Kidney (tissue), 14 donors: Measurements from ENCODE around the gene DYNC1I1. TPM values are rescaled to one million over a fixed set of nuclear protein-coding genes. Genes with fewer than 3 reads are reported as not detected.
A peak's percentile ranks its signal among the peaks of the same experiment; 100 is the strongest.

ENCODE experiments used
- DNase-seq, 5 donors: peaks; one replicate each; pipeline ENCODE4 v3.0.0-alpha.2; 2013 to 2020
- FAIRE-seq: peaks from 2 replicates; lab custom pipeline; 2012; peaks lifted over from hg19 to GRCh38; lab: Jason Lieb, UNC
- H3K27ac ChIP-seq, 2 donors: one replicate each; pipeline ENCODE4 v1.7.0; 2013; ENCODE audit warnings: low read depth in 2 of 2, low read length in 2 of 2, inconsistent platforms in 1 of 2
- H3K27me3 ChIP-seq: one replicate; pipeline ENCODE4 v1.7.1; 2013; ENCODE audit warnings: low read length, inconsistent platforms; ENCODE audit not compliant: control insufficient read depth, insufficient read depth
- H3K36me3 ChIP-seq, 3 donors: one replicate each; pipeline versions ENCODE4 v1.7.0 to v1.7.1; 2013; ENCODE audit warnings: low read length in 3 of 3, control low read depth in 1 of 3, inconsistent platforms in 1 of 3; ENCODE audit not compliant: insufficient read depth in 3 of 3, control insufficient read depth in 2 of 3
- H3K4me1 ChIP-seq, 3 donors: one replicate each; pipeline versions ENCODE4 v1.7.0 to v1.7.1; 2013; ENCODE audit warnings: low read length in 3 of 3, inconsistent platforms in 1 of 3, low read depth in 1 of 3; ENCODE audit not compliant: control insufficient read depth in 2 of 3, insufficient read depth in 2 of 3
- H3K4me3 ChIP-seq, 3 donors: one replicate each; pipeline versions ENCODE4 v1.7.0 to v1.8.1; 2013; ENCODE audit warnings: low read length in 3 of 3, control low read depth in 1 of 3, inconsistent platforms in 1 of 3
- H3K9ac ChIP-seq, 3 donors: one replicate each; pipeline versions ENCODE4 v1.7.0 to v1.7.1; 2013; ENCODE audit warnings: low read length in 3 of 3, control low read depth in 1 of 3, inconsistent platforms in 1 of 3
- H3K9me3 ChIP-seq, 3 donors: one replicate each; pipeline versions ENCODE4 v1.7.0 to v1.7.1; 2013; ENCODE audit warnings: low read length in 3 of 3, control low read depth in 1 of 3, inconsistent platforms in 1 of 3; ENCODE audit not compliant: control insufficient read depth in 2 of 3, insufficient read depth in 1 of 3
- intact Hi-C: fragments of 100-400 bp; cut with DNase I; formaldehyde crosslinking; loops from one replicate; pipeline ENCODE4 v1.11.1; 2022
- polyA plus RNA-seq: library from polyadenylated mRNA; stranded (reverse); fragments of 350-450 nt; fragmentation: Illumina TruSeq; extraction: RNeasy Lipid Tissue Mini Kit (QIAGEN cat#74804); gene quantifications from one replicate; pipeline ENCODE4 v1.2.3, GENCODE V29; 2014; ENCODE audit warnings: low read depth, low replicate concordance; ENCODE audit not compliant: insufficient read depth
- total RNA-seq: library from RNA; stranded (reverse); fragmentation: NEBNext Ultra II Directional; extraction: Animal tissue kit (Norgen Biotek cat#: 25700); gene quantifications from one replicate; pipeline ENCODE4 v1.2.1, GENCODE V29; 2021
- TF ChIP-seq, protein P1 (sequence below): IDR thresholded peaks from 3 replicates; pipeline ENCODE4 v1.5.1; 2012; ENCODE audit warnings: mild to moderate bottlenecking, moderate library complexity, borderline replicate concordance; ENCODE audit not compliant: insufficient read depth; ENCODE audit errors: extremely low read depth
- donor health status: control.
- donor health status: control.
- donor health status: control.
- donor health status: control.
- donor health status: control.
- donor health status: DM: yes; HTN: yes; CAD: no.
- donor health status: Normal renal cell carcinoma (clear cell type).

The DYNC1I1 gene
- total and polyA plus RNA-seq, 2 donors from 2014 or later = 2.3 to 2.6 TPM

DNA sequence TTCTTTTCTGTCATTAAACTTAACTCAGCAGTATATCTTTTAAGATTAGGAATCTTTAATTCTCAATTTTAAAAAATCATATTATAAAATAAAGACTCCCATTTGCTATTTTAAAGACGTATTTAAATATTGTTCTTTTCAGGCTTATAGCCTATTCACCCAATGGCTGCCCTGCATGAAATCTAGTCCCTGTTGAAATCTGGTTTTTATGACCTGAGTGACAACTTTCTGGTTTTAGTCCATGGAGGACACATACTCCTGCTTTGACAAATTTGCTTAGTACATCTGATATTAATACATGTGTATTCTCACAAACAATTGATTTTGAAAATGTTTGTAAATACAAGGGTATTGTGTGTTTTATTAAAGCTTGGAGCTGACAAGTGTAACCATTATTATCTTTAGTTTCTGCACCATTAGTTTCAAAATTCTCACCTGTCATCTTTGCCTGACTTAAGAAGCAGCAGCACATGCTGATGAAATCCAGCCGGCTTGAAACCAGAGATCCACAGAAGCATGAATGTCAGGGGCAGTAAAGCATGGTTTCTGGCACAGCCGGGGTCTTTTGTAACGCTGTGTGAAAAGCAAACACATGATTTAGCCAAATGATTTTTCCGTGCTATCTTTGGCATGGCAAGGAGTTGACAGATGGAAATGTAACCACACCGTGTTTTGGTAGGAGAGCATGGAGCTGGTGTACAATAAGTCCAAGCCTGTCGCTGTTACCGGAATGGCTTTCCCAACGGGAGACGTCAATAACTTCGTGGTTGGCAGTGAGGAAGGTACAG is 262.8 kb downstream of the DYNC1I1 start:
- Histone ChIP-seq H3K27ac (no peak overlapping the region), H3K36me3 (no peaks in the 10 kb centered on the region), H3K4me1 (no peaks in the 10 kb centered on the region), H3K9ac (no peak overlapping the region), H3K27me3 (no peaks in the 10 kb centered on the region), H3K4me3 (no peak overlapping the region), H3K9me3 (no peaks in the 10 kb centered on the region)
- TF ChIP-seq, protein P1, sequence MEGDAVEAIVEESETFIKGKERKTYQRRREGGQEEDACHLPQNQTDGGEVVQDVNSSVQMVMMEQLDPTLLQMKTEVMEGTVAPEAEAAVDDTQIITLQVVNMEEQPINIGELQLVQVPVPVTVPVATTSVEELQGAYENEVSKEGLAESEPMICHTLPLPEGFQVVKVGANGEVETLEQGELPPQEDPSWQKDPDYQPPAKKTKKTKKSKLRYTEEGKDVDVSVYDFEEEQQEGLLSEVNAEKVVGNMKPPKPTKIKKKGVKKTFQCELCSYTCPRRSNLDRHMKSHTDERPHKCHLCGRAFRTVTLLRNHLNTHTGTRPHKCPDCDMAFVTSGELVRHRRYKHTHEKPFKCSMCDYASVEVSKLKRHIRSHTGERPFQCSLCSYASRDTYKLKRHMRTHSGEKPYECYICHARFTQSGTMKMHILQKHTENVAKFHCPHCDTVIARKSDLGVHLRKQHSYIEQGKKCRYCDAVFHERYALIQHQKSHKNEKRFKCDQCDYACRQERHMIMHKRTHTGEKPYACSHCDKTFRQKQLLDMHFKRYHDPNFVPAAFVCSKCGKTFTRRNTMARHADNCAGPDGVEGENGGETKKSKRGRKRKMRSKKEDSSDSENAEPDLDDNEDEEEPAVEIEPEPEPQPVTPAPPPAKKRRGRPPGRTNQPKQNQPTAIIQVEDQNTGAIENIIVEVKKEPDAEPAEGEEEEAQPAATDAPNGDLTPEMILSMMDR = no peak
- FAIRE-seq (no peak), DNase-seq (peak in 3 of 5 donors; percentile 25 to 55 (median 55))
- intact Hi-C loops = no loop called here

DNA sequence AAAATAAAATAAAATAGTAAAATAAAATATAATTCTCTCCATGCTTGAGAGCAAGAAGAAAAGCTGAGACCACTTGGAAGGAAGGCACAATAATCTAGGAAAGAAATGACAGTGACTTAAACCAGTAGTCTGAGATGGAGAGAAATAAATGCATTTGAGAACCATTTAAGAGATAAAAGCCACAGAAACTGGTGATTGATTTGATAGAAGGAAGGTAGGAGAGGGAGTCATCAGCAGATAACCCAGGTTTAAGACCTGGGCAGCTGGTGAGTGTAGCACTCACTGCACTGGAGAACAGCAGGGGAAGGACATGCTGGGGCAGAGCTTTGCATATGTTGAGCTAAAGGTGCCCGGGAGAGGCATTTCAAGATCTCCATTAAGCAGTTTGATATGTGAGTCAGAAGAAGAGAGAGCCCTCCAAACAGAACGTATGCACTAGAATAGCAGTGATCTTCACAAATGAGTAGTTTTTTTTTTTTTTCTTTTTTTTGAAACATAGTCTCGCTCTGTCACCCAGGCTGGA is 268.0 kb downstream of the DYNC1I1 start:
- H3K4me1 ChIP-seq = no peaks in the 10 kb centered on the region
- no peak overlapping the region for H3K9ac ChIP-seq
- TF ChIP-seq, protein P1 = no peak
- FAIRE-seq = no peak
- H3K27ac ChIP-seq = no peak overlapping the region
- H3K9me3 ChIP-seq = no peaks in the 10 kb centered on the region
- H3K36me3 ChIP-seq = no peaks in the 10 kb centered on the region
- no peaks in the 10 kb centered on the region for H3K27me3 ChIP-seq
- H3K4me3 ChIP-seq = no peak overlapping the region
- DNase-seq = no peak
- intact Hi-C loops = no loop called here

DNA sequence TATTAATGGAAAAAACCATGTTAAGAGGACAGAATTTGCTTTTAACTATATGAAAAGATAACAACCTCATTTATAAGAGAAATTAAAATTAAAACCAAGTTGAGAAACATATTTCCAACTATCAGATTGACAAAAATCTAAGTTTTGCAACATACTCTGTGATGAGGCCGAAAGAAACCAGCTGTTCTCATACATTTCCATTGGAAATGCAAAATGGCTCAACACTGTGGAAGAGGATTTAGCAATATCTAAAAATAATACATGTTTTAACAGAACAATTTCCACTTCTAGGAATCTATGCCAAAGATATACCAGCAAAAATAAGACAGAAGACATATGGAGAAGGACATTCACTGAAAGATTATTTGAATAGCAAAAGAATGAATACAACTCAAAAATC is 268.8 kb downstream of the DYNC1I1 start:
- H3K4me3 ChIP-seq = no peak overlapping the region
- no peaks in the 10 kb centered on the region for H3K27me3 ChIP-seq
- TF ChIP-seq, protein P1 = no peak
- intact Hi-C loops = no loop called here
- H3K9ac ChIP-seq = no peak overlapping the region
- no peak overlapping the region for H3K27ac ChIP-seq
- no peaks in the 10 kb centered on the region for H3K36me3 ChIP-seq
- H3K9me3 ChIP-seq = no peaks in the 10 kb centered on the region
- FAIRE-seq (no peak), DNase-seq (no peak)
- H3K4me1 ChIP-seq = no peaks in the 10 kb centered on the region
